Effector memory CD4-positive, alpha-beta T cell (primary cell): ENCODE measurements around the gene GALNS.

Experiments used
- DNase-seq, 3 donors: peaks; one replicate each; pipeline ENCODE4 v3.0.0-alpha.2; 2020
- H3K27ac ChIP-seq: 2 replicates; pipeline ENCODE4 v1.7.0; 2013; ENCODE audit warnings: mild to moderate bottlenecking, low read length, moderate library complexity; ENCODE audit not compliant: insufficient read depth, poor library complexity, severe bottlenecking
- H3K27me3 ChIP-seq: replicated peaks from 2 replicates; pipeline ENCODE4 v1.7.0; 2013; ENCODE audit warnings: mild to moderate bottlenecking, low read length; ENCODE audit not compliant: insufficient read depth, control insufficient read depth, poor library complexity, severe bottlenecking
- H3K36me3 ChIP-seq: 2 replicates; pipeline ENCODE4 v1.7.0; 2013; ENCODE audit warnings: mild to moderate bottlenecking, low read length, moderate library complexity; ENCODE audit not compliant: control insufficient read depth, insufficient read depth
- H3K4me1 ChIP-seq: 2 replicates; pipeline ENCODE4 v1.7.0; 2013; ENCODE audit warnings: low read length, mild to moderate bottlenecking; ENCODE audit not compliant: control insufficient read depth, insufficient read depth, poor library complexity, severe bottlenecking
- H3K4me3 ChIP-seq: 2 replicates; pipeline ENCODE4 v1.7.0; 2013; ENCODE audit warnings: low read length, low read depth, mild to moderate bottlenecking; ENCODE audit not compliant: insufficient read depth, poor library complexity, severe bottlenecking
- H3K9me3 ChIP-seq: 2 replicates; pipeline ENCODE4 v1.7.0; 2013; ENCODE audit warnings: mild to moderate bottlenecking, low read length, moderate library complexity; ENCODE audit not compliant: control insufficient read depth

Gene GALNS

GRCh38 chr16:88874938-88875599, 18.3 kb upstream of the GALNS start:
- Histone ChIP-seq H3K36me3 (no peaks in the 10 kb centered on the region), H3K4me3 (no peak overlapping the region), H3K27me3 (peaks cover 12% of the 10 kb centered on the region), H3K27ac (no peak overlapping the region), H3K4me1 (no peaks in the 10 kb centered on the region), H3K9me3 (no peaks in the 10 kb centered on the region)
- no peak for DNase-seq

- Histone ChIP-seq H3K27me3 (peaks cover 12% of the 10 kb centered on the region), H3K36me3 (no peaks in the 10 kb centered on the region), H3K9me3 (no peaks in the 10 kb centered on the region), H3K27ac (no peak overlapping the region), H3K4me3 (no peak overlapping the region), H3K4me1 (no peaks in the 10 kb centered on the region)
- no peak for DNase-seq
Observed at GRCh38 chr16:88872650-88873331, 16.0 kb upstream of the GALNS start.

GRCh38 chr16:88871730-88872416, 15.1 kb upstream of the GALNS start:
- H3K9me3 ChIP-seq: no peaks in the 10 kb centered on the region
- H3K36me3 ChIP-seq: no peaks in the 10 kb centered on the region
- H3K27ac ChIP-seq: no peak overlapping the region
- H3K4me3 ChIP-seq: no peak overlapping the region
- no peak for DNase-seq
- H3K27me3 ChIP-seq: peaks cover 12% of the 10 kb centered on the region
- no peaks in the 10 kb centered on the region for H3K4me1 ChIP-seq

GRCh38 chr16:88871349-88871702, 14.6 kb upstream of the GALNS start:
- no peaks in the 10 kb centered on the region for H3K9me3 ChIP-seq
- peaks cover 12% of the 10 kb centered on the region for H3K27me3 ChIP-seq
- no peak for DNase-seq
- H3K4me3 ChIP-seq: no peak overlapping the region
- no peaks in the 10 kb centered on the region for H3K36me3 ChIP-seq
- H3K27ac ChIP-seq: no peak overlapping the region
- no peaks in the 10 kb centered on the region for H3K4me1 ChIP-seq

GRCh38 chr16:88870608-88871348, 14.0 kb upstream of the GALNS start:
- Histone ChIP-seq H3K27me3 (peaks cover 12% of the 10 kb centered on the region), H3K4me3 (no peak overlapping the region)

GRCh38 chr16:88869673-88869980, 12.9 kb upstream of the GALNS start:
- Histone ChIP-seq H3K9me3 (no peaks in the 10 kb centered on the region), H3K4me1 (no peaks in the 10 kb centered on the region), H3K27me3 (peaks cover 12% of the 10 kb centered on the region), H3K27ac (no peak overlapping the region), H3K36me3 (no peaks in the 10 kb centered on the region), H3K4me3 (no peak overlapping the region)
- DNase-seq: no peak

More at GRCh38 chr16:88870608-88871348, 14.0 kb upstream of the GALNS start:
- Histone ChIP-seq H3K9me3 (no peaks in the 10 kb centered on the region), H3K4me1 (no peaks in the 10 kb centered on the region), H3K36me3 (no peaks in the 10 kb centered on the region), H3K27ac (no peak overlapping the region)
- DNase-seq: no peak

- Histone ChIP-seq H3K4me1 (no peaks in the 10 kb centered on the region), H3K4me3 (no peak overlapping the region), H3K27ac (no peak overlapping the region), H3K27me3 (peaks cover 12% of the 10 kb centered on the region), H3K9me3 (no peaks in the 10 kb centered on the region), H3K36me3 (no peaks in the 10 kb centered on the region)
- no peak for DNase-seq
Observed at GRCh38 chr16:88868974-88869672, 12.4 kb upstream of the GALNS start.

- no peak for DNase-seq
- H3K27me3 ChIP-seq: peaks cover 12% of the 10 kb centered on the region
- no peak overlapping the region for H3K4me3 ChIP-seq
Observed at GRCh38 chr16:88867581-88868246, 11.0 kb upstream of the GALNS start.

GRCh38 chr16:88866151-88866920, 9.6 kb upstream of the GALNS start, which contains the start of gene PABPN1L:
Gene PABPN1L, minus strand, starts transcription at chr16:88866660. Its CDS starts 54 bp downstream, at chr16:88866606.
- DNase-seq: no peak
- H3K4me3 ChIP-seq: no peak within 1 kb of the TSS
- peaks cover 15% of the 10 kb centered on the region for H3K36me3 ChIP-seq
- no peak within 1 kb of the TSS for H3K27ac ChIP-seq
- H3K4me1 ChIP-seq: no peaks in the 10 kb centered on the region
- H3K27me3 ChIP-seq: peaks cover 10% of the 10 kb centered on the region
- no peaks in the 10 kb centered on the region for H3K9me3 ChIP-seq

More at GRCh38 chr16:88867581-88868246, 11.0 kb upstream of the GALNS start:
- Histone ChIP-seq H3K9me3 (no peaks in the 10 kb centered on the region), H3K4me1 (no peaks in the 10 kb centered on the region), H3K27ac (no peak overlapping the region), H3K36me3 (peaks cover 1% of the 10 kb centered on the region)
